ENCODE results near the gene RAD54L.
A peak's percentile ranks its signal among the peaks of the same experiment; 100 is the strongest.
"Not testable (repeated sequence)": the region's sequence is repeated elsewhere in the genome, so short reads cannot be mapped to it uniquely, and the experiment has no call there.

The RAD54L gene

GRCh38 chr1:46247436-46248121 lies at the start of gene RAD54L:
Gene RAD54L, plus strand, starts transcription at chr1:46247763. Its CDS starts 643 bp downstream, at chr1:46248406.
- DNase-seq (ENCODE audit: low read depth) = peak; percentile 99

GRCh38 chr1:46197964-46198811 lies 49.4 kb upstream of the RAD54L start, which contains the start of gene POMGNT1:
Gene POMGNT1, minus strand, starts transcription at chr1:46198434. Its CDS starts 613 bp downstream, at chr1:46197821.
- DNase-seq (ENCODE audit: low read depth) = peak; percentile 75

- no peak for DNase-seq (ENCODE audit: low read depth)
Measured at GRCh38 chr1:46199233-46199749, 48.3 kb upstream of the RAD54L start.

GRCh38 chr1:46203738-46204405 lies 43.7 kb upstream of the RAD54L start:
- peak; percentile 26 for DNase-seq (ENCODE audit: low read depth)

GRCh38 chr1:46204406-46204742 lies 43.2 kb upstream of the RAD54L start:
- no peak for DNase-seq (ENCODE audit: low read depth)

- DNase-seq (ENCODE audit: low read depth) = no peak
Measured at GRCh38 chr1:46205141-46205540, 42.4 kb upstream of the RAD54L start.

- DNase-seq (ENCODE audit: low read depth) = peak; percentile 19
Measured at GRCh38 chr1:46205791-46206190, 41.8 kb upstream of the RAD54L start.

GRCh38 chr1:46206399-46206798 lies 41.2 kb upstream of the RAD54L start:
- DNase-seq (ENCODE audit: low read depth) = no peak

GRCh38 chr1:46210561-46210960 lies 37.0 kb upstream of the RAD54L start:
- no peak for DNase-seq (ENCODE audit: low read depth)

GRCh38 chr1:46211051-46211450 lies 36.5 kb upstream of the RAD54L start:
- DNase-seq (ENCODE audit: low read depth) = no peak

- no peak for DNase-seq (ENCODE audit: low read depth)
Measured at GRCh38 chr1:46215504-46215903, 32.1 kb upstream of the RAD54L start.

- DNase-seq (ENCODE audit: low read depth) = no peak
Measured at GRCh38 chr1:46218443-46218842, 29.1 kb upstream of the RAD54L start.

GRCh38 chr1:46219551-46220520 lies 27.7 kb upstream of the RAD54L start:
- no peak for DNase-seq (ENCODE audit: low read depth)

- no peak for DNase-seq (ENCODE audit: low read depth)
Measured at GRCh38 chr1:46220808-46221207, 26.8 kb upstream of the RAD54L start.

GRCh38 chr1:46221749-46222148 lies 25.8 kb upstream of the RAD54L start:
- no peak for DNase-seq (ENCODE audit: low read depth)

- not testable (repeated sequence) for DNase-seq (ENCODE audit: low read depth)
Measured at GRCh38 chr1:46223055-46223454, 24.5 kb upstream of the RAD54L start.

GRCh38 chr1:46223472-46223943 lies 24.1 kb upstream of the RAD54L start:
- DNase-seq (ENCODE audit: low read depth) = peak; percentile 90

- no peak for DNase-seq (ENCODE audit: low read depth)
Measured at GRCh38 chr1:46224966-46225365, 22.6 kb upstream of the RAD54L start.

- not testable (repeated sequence) for DNase-seq (ENCODE audit: low read depth)
Measured at GRCh38 chr1:46231231-46231630, 16.3 kb upstream of the RAD54L start.

- no peak for DNase-seq (ENCODE audit: low read depth)
Measured at GRCh38 chr1:46236882-46237281, 10.7 kb upstream of the RAD54L start.

GRCh38 chr1:46238865-46239264 lies 8.7 kb upstream of the RAD54L start:
- DNase-seq (ENCODE audit: low read depth) = peak; percentile 45

Data from EH (cell line).